ENCODE results near the gene MAPK14.

Gene MAPK14

DNA sequence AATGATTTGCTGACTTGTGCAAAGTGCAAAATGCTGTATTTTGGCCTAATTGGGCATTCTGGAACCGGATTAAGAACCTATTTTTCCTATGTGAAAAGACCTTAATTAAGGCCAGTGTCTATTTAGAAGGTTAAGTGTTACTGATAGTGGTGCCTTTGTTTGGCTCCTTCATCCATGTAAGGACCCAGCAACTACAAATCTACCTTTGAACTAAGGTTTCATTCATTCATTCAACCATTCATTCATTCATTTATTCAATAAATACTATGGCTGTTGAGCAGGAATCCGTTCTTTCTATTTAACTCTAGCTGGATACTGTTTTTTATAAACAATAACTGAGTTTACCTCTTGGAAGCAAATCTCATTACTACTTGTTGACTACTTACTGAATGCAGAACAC lies 33.6 kb downstream of the MAPK14 start:
- Histone ChIP-seq H3K36me3 (replicated peaks) (peaks cover 7% of the 10 kb centered on the region), H3K4me3 (ENCODE audit: low read depth, low read length) (no peak overlapping the region), H3K27ac (no peak overlapping the region), H3K27me3 (replicated peaks) (no peaks in the 10 kb centered on the region)
- no peak for DNase-seq
- in situ Hi-C loops (cut with HindIII; ENCODE audit: low pct_ligation_motif_present, low sequenced_read_pairs) = no loop called here
- TF ChIP-seq, protein P1, sequence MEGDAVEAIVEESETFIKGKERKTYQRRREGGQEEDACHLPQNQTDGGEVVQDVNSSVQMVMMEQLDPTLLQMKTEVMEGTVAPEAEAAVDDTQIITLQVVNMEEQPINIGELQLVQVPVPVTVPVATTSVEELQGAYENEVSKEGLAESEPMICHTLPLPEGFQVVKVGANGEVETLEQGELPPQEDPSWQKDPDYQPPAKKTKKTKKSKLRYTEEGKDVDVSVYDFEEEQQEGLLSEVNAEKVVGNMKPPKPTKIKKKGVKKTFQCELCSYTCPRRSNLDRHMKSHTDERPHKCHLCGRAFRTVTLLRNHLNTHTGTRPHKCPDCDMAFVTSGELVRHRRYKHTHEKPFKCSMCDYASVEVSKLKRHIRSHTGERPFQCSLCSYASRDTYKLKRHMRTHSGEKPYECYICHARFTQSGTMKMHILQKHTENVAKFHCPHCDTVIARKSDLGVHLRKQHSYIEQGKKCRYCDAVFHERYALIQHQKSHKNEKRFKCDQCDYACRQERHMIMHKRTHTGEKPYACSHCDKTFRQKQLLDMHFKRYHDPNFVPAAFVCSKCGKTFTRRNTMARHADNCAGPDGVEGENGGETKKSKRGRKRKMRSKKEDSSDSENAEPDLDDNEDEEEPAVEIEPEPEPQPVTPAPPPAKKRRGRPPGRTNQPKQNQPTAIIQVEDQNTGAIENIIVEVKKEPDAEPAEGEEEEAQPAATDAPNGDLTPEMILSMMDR (IDR thresholded peaks at IDR 0.05; ENCODE audit: low read depth, low read length, missing control alignments) = no peak

DNA sequence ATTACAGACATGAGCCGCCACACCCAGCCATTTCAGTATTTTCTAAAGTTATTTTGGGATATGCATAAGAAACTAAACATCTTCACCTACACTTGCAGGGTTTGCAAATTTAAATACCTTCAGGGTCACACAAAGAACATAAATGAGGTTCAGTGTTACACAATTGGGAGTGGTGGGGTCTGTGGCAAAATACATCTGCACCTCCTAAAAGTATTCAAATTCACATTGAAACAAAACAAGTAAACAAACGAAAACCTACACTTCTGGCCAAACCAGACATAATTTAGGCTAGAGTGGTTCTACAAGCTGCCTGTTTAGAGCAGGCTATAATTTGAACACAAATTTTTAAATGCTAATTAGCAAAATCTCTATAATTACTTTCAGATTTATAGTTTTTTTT lies 34.6 kb downstream of the MAPK14 start:
- no peak overlapping the region for H3K27ac ChIP-seq
- TF ChIP-seq, protein P1 (IDR thresholded peaks at IDR 0.05; ENCODE audit: low read depth, low read length, missing control alignments) = no peak
- peaks cover 6% of the 10 kb centered on the region for H3K36me3 ChIP-seq (replicated peaks)
- no peak for DNase-seq
- no peaks in the 10 kb centered on the region for H3K27me3 ChIP-seq (replicated peaks)
- in situ Hi-C loops (cut with HindIII; ENCODE audit: low pct_ligation_motif_present, low sequenced_read_pairs) = no loop called here
- no peak overlapping the region for H3K4me3 ChIP-seq (ENCODE audit: low read depth, low read length)

DNA sequence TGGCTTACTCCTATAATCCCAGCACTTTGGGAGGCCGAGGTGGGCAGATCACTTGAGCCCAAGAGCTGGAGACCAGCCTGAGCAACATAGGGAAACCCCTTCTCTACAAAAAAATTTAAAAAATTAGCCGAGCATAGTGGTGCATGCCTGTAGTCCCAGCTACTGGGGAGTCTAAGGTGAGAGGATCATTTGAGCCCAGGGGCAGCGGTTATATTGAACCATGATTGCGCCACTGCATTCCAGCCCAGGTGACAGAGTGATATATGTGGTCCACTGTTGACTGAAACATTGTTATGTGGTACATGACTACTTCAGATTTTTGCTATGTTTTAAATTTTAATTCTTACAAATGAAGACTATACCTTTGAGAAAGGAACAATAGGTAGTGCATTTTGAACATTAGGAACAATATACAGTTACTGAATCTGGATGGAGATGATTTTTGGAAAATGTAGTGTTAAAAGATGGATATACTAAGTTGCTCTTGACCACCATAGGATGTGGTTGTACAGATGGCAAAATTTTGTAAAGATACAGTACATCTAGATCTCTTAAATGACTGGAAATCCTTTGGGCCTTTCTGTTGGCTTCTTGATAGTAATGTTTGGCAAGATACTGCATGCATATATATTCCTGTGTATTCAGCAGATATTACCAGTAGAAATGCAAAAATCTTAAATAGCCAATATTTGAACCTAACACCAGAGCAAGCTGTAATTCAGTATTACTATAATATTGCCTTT lies 35.9 kb downstream of the MAPK14 start:
- DNase-seq = no peak
- H3K4me3 ChIP-seq (ENCODE audit: low read depth, low read length) = no peak overlapping the region
- peaks cover 6% of the 10 kb centered on the region for H3K36me3 ChIP-seq (replicated peaks)
- H3K27ac ChIP-seq = no peak overlapping the region
- TF ChIP-seq, protein P1 (IDR thresholded peaks at IDR 0.05; ENCODE audit: low read depth, low read length, missing control alignments) = no peak
- H3K27me3 ChIP-seq (replicated peaks) = no peaks in the 10 kb centered on the region
- in situ Hi-C loops (cut with HindIII; ENCODE audit: low pct_ligation_motif_present, low sequenced_read_pairs) = no loop called here

DNA sequence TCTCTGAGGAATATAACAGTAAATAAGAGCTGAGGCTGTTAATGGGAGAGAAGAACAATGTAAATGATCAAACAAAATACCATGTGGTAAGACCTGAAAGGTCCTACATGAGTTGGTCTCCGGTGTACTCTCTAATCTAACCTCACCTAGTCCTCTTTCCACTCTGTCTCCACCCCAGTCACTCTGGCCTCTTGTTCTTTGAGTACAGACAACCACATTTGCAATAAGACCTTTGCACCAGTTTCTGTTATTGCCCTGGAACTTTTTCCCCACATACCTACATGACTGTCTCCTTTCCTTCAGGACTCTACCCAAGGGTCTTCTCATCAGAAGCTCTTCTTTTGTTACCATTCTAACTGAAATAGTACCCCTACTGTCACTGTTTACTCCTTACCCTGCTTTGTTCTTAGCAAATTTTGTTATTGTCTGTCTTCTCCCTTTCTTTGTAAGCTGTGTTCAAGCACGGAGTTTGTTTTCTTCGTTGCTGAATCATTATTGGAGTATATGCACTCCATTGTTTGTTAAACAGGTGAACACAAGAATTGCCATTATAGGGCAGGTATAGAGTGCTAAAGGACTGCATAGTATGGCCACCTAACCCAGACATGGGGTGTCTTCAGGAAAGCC lies 37.3 kb downstream of the MAPK14 start:
- Histone ChIP-seq H3K27me3 (replicated peaks) (no peaks in the 10 kb centered on the region), H3K36me3 (replicated peaks) (peaks cover 3% of the 10 kb centered on the region), H3K4me3 (ENCODE audit: low read depth, low read length) (no peak overlapping the region), H3K27ac (no peak overlapping the region)
- no peak for DNase-seq
- in situ Hi-C loops (cut with HindIII; ENCODE audit: low pct_ligation_motif_present, low sequenced_read_pairs) = no loop called here
- TF ChIP-seq, protein P1 (IDR thresholded peaks at IDR 0.05; ENCODE audit: low read depth, low read length, missing control alignments) = no peak

DNA sequence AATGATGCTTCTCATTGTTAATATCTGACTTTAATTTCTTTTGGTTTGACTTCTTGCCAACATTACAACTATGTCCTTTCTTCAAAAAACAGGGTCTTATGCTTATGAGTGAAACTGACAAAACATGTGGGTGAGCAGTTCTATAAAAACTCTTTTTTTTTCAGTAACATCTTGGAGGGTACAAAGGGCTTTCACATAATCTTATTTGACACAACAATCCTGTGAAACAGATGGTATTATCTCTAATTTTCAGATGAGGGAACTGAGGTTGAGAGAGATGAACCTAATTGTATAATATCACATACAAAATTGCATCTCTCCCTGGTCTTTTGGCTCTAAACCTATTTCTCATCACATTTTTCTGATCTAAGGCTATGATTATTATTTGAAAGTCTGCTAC lies 38.3 kb downstream of the MAPK14 start:
- H3K27ac ChIP-seq = no peak overlapping the region
- H3K27me3 ChIP-seq (replicated peaks) = no peaks in the 10 kb centered on the region
- in situ Hi-C loops (cut with HindIII; ENCODE audit: low pct_ligation_motif_present, low sequenced_read_pairs) = no loop called here
- DNase-seq = no peak
- no peaks in the 10 kb centered on the region for H3K36me3 ChIP-seq (replicated peaks)
- TF ChIP-seq, protein P1 (IDR thresholded peaks at IDR 0.05; ENCODE audit: low read depth, low read length, missing control alignments) = no peak
- H3K4me3 ChIP-seq (ENCODE audit: low read depth, low read length) = no peak overlapping the region
